GM18520 (cell line): ENCODE measurements around the gene RASSF8.
A peak's percentile ranks its signal among the peaks of the same experiment; 100 is the strongest.

Experiments
- ATAC-seq: cut with Tn5 transposase; IDR thresholded peaks from one replicate; pipeline ENCODE4 v1.9.1; 2021; ENCODE audit not compliant: unreplicated experiment

Gene RASSF8

DNA sequence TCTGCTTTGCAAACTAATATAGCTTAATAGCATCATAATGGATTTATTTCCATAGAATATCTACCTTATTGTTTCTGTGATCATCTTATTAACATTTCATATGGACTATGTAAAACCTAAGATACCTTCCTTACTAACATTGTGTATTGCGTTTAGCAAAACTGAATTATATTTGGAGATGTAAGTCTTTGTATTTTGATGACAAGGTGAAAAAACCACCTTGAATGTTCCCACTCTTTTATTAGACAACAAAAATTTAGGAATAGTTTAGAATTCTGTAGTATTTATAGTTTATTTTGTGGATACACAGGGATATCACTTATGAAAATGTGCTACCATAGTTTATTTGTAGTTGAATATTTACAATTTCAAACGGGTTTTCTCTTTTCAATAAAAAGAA lies 32.0 kb downstream of the RASSF8 start:
- ATAC-seq = no peak

DNA sequence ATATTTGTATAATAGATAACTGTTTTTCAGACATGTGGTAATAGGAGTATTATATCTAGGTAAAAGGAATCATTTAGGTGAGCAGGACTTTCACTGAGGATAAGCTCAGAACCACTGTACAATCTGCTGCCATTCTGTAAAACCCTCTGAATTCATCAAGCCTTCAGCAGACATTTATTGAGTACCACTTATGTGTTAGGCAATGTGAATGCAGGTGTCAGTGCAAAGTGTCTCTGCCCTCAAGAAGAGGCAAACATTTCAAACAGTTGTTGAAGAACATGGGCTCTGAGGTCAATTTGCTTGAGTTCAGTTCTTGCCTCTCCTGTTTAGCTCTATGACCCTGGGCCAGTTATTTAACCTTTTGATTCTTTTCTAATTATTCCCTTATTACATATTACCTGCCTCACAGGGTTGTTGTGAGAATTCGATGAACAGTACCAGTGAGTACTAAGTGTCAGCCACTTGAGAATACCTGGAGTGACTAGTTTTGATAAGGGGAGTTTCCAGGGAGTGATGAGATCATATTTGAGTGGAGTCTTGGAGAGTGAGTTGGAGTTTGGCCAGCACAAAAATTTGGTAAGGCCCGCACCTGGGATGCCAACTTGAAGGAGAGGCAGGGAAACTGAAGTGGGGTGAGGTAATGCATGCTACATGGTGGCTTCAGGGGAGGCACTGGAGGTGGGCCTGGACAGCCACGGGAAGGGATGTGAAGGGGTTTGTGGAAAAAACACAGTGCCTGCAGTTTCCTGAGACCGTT lies 33.7 kb downstream of the RASSF8 start:
- no peak for ATAC-seq

DNA sequence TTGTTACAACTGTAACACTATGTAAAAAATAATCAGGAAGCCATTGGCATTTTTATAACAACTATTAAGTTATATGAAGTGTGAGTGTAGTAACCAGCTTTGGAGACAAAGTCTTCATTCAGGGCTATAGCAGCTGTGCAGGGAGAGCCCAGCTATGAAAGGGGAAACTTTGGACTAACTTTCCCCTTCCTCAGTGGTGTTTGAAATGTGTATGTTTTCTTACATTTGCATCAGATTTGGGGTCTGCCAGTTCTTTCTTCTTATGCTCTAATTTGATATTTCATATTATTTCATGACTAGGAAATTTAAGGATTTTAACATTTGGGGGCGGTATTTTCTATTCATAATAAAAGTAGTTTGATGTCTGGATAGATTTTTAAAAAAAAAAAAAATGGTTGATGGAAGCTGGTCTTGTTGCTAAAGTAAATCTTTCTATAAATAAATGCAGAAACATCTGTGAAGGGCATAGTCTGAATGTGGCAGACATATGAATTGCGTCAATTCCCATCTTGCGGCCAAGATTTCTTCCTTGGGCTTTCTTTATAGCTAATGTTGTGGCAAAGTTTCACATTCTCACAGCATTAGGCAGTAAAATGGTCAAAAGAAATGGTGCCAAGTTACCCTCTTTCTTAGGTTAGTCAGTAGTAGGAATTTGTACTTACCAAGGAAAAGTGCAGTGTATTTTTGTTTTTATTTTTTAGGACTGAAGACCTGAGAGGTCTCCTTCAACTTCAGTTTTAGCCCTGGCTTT lies 35.6 kb downstream of the RASSF8 start:
- ATAC-seq = no peak

DNA sequence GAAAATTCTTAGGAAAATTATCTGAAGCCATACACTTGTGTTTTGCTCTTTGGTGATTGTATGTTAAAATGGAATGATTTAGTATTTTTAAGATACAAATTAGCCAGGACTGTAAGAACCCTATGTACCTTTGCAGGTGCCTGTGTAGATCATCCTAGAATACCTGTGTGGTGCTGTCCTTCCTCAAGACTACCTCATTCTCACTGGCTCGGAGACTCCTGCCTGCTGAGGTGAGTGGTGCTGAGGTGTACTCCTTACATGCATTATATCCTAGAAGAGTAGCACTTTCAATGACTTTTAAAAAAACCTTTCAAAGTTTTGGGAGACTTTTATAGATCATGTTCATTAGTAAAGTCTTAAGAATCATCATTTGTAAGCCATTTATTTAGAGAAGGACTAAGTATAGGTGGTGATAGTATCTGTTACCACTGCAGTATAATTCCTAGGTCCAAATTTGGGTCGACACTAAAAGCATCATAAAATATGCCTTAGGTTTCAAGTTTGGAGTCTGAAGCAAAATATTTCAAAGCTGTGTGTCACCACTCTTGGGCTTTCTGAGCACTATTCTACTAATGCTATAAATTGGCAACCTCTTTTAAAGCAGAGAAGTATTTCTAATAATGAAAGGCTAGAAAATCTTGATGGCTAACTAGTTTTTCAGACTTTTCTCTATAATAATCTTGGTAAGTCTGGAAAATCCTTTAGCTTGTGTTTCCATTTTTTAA lies 36.6 kb downstream of the RASSF8 start:
- no peak for ATAC-seq

DNA sequence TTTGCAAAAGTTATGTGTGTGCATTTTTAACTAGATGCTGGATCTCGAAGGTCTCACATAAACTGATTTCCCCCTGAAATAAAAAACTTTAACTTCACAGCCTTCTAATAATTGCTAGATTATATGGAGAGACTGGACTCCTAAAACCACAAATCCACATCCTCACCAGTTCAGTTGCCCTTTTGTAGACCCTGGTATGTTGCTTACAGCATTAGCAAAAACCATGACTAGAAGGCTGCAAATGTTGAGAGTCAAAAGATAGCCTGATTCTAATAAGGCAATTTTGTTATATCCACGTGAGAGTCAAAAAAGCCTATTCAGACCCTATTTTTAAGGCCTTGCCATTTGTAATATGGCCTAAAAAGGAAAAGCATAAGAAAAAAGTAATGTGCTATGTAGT lies 37.4 kb downstream of the RASSF8 start:
- ATAC-seq = no peak

DNA sequence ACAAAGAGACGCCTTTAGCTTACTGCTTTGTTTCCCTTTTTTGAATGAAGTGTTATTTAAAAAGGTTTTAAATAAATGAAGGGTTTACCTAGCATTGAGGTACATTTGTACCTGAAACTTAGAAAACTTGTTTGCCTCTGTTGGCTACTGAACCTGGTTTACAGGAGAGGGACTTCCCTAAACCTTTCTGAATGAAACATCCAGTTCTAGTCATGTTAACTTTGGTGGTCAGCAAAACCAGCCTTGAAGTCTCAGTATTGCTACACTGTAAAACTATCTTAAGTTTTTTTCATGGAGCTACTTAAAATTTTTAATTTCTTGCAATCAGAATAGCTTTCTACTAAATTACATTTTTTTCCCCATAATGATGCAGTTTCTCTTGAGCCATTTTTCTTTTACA lies 38.2 kb downstream of the RASSF8 start:
- ATAC-seq = peak; percentile 65

DNA sequence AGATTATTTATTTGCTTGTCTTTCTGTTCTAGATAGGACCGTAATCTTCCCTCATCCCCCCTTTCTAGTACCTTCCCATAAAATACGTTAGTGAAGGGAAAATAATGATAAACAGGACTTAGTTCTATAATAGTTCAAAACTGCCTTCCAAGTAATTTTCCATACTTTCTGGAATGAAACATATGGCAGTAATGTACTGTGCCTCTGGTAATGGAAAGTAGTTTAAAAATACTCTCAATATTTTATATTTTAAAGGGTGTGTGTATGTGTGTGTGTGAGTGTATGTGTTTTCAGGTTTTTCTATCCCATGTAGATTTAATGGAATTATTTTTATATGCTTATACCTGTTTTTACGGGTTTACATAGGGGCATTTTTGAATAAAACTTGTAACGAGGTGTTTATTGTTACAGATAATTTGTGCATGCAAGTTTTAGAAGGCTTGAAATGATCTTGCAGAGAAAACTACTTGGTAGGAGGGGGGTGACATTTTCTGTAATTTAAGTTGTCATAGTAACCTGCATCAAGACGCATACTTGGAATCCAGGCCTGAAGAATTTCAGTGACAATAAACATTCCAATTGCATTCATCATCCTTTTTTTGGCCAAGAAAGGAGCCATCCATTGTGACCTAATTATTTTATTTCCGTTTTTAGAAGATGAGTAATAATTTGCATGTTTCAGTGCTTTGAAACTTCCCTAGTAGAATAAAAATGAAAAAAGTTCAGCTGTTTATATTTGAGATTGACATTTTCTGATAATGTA lies 38.9 kb downstream of the RASSF8 start:
- no peak for ATAC-seq

DNA sequence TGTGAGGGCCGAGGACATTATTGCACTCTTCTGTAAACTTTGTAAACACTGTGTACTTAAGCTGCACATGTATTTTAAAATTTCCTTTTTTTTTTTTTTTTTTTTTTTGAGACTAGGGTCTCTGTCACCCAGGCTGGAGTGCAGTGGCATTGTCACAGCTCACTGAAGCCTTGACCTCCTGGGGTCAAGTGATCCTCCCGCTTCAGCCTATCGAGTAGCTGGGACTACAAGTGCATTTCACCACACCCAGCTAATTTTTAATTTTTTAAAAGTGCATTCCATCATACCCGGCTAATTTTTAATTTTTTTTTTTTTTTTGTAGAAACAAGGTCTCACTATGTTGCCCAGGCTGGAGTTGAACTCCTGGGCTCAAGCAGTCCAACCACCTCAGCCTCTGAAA lies 42.4 kb downstream of the RASSF8 start:
- ATAC-seq = no peak

DNA sequence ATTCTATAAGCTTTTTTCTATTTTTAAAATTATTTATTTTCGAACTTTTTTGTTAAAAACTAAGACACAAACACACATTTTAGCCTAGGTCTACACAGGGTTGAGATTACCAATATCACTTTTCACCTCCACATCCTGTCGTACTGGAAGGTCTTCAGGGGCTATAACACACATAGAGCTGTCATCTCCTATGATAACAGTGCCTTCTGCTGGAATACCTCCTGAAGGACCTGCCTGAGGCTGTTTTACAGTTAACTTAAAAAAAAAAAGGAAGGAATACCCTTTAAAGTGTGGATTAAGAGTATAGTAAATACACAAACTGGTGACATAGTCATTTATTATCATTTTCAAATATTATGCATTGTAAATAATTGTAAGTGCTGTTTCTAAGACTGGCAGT lies 43.0 kb downstream of the RASSF8 start:
- no peak for ATAC-seq

DNA sequence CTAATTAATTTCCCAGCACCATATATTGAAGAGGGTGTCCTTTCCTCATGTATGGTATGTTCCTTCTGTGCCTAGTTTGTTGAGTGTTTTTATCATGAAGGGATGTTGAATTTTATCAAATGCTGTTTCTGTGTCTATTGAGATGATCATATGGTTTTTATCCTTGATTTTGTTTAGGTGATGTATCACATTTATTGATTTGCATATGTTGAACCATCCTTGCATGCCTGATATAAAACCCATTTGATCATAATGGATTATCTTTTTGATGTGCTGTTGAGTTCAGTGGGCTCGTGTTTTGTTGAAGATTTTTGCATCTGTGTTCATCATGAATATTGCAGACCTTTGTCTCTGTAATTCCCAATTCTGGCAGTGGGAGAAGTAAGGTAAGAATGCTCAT lies 44.6 kb downstream of the RASSF8 start:
- ATAC-seq = no peak

DNA sequence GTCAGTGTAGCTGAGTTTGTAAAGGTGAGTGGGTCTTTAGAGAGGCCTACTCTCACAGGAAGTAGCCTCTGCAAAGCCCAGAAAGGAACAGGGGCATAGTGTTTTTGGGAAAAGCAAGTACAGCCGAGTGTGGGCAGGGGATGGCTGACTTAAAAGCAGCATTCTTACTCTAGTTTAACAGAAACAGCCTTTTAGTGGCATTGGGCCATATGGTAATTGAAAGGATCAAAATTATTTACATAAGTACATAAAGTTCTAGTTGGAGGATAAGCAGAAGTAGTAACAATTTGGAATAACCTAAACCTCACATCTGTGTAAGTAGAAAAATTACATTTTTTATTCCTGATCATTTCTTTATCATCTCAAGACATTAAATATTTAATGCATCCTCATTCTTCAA lies 49.1 kb downstream of the RASSF8 start:
- ATAC-seq = no peak

DNA sequence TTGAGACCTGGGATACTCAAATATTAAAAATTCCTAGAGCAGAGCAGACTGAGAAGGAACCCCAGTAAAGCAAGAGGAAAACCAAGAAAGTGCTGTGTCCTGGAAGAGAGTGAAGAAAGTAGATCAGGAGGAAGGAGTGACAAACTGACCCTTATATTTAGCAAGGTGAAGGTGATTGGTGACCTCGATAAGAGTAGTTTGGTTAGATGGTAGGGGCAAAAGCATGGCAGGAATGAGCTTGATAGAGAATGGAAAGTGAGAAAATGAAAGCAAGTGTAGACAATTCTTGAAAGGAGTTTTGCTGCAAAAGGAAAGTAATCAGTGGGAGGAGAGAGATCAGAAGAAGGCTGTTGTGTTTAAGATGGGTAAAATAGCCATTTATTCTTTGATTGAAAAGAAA lies 51.1 kb downstream of the RASSF8 start:
- no peak for ATAC-seq

DNA sequence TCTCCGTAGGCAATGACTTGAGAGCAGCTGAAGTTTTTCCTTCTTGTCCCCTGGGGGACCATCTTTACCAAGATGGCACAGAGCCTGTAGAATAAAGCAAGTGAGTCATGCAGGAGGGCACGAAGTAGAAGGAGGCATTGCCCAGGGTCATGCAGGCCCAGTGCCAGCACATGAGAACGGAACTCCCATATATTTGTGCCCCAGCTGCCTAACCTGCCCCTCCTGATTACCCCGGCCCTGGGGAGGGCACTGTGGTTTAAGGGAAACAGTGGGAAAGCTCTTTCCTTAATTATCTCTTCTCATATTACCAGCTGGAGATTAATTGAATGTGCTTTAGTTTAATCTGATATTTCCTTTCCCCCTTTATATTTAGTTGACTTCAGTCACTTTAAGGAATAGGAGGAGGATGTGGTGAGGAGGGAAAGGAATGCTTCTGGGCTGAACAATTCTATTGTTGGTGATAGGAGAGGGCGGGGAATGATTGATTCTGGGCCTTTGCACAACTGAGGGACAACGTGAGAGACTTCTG lies 51.9 kb downstream of the RASSF8 start:
- ATAC-seq = no peak

DNA sequence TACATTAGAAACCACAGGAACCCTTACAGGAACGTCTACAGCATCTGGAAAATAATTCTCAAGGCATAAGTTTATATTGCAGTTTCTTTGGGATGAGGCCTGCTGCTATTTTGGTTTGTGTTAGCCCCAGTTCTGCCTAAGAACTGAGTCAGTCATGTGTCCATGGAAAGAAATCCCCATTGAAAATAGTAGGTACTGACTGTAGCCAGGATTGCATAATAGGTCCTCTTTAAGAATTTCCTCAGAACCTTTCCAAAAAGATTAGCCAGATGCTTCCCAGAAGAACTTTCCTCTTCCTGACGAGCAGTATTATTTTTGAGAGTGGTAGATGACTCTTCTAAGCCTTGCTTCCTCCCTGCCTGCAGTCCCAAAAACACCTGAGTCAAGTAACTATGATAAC lies 52.6 kb downstream of the RASSF8 start:
- no peak for ATAC-seq

DNA sequence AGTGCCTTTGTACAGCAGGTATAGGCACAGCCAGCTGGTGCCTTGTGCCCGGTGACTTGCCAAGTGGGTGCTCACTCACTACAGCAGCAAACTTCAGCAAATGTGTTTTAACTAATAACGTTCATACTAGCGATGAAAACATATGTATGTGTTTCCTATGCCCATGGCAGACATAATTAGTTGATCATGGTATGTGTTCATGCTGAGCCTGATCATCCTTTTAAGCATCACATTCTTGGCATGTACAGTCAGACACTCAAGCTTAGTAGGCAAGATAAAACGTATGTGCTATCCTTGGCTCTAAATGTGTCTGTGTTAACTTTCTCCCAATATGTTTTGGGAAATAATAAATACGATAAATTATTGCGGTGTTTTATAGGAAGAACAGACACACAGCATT lies 55.6 kb downstream of the RASSF8 start:
- no peak for ATAC-seq

DNA sequence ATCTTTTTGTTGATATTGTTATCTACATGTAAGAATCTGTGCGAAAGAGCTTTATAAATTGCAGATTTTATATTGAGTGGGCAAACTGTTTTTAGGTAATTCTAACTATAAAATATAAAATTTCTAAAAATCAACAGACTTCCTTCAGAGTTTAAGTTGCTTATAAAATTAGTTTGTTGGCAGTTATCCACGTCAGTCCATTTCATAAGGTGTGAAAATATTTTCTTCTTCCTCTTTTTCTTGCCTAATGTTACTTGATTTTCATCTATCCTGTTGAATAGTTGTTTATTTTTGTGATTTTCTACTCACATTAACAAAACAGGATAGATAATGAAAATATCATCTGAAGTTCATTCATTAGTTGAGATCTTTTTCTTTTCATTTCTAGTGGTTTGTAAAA lies 58.0 kb downstream of the RASSF8 start:
- ATAC-seq = no peak

DNA sequence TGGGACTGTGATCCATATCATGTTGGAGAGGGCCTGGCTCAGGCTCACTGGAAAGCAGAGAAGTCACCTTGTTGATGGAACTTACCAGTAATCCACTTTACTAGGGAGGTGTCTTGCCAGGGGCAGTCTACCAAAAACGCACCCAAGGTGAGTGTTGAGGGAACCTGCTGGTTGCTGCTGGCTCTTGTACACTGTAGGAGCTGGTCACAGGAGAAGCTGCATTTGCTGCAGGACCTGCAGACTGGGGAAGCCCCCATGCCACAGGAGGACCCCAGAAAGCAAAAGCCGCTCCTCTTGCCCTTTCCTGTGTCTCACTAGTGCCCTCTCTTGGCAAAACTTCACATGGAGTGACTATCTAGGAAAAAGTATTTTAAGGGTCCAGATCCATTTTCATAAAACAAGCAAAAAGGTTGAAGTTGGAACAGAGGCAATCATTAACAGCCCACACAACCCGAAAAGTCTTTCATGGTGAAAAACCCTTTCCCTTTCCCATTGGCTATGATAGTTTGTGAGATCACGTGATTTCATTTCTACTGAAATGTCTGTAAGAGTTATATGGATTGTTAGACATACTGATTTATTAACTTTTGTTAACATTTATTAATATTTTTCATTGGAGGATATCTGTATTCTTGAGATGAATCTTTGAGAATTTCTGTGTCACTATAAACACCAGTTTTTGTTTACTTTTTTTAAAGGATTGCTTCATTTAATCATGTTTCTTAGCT lies 59.2 kb downstream of the RASSF8 start:
- ATAC-seq = no peak

DNA sequence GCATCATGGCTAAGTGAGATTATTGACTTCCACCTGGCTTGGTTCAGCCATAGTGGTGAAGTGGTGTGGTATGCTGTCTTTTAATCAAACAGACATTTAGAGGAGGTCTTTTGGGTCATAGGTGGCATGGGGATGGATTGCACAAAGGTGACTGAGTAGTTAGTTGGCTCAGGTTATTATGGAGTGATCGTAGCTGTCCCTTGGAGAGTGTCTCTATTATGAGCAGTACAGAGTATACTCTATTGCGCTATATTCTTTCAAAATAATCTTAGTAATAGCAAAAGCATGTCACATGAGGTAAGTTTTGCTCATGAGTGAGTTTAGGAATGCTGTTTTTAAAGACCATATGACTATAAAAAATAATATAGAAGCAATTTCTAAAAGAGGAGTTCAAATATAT lies 60.4 kb downstream of the RASSF8 start:
- ATAC-seq = no peak

DNA sequence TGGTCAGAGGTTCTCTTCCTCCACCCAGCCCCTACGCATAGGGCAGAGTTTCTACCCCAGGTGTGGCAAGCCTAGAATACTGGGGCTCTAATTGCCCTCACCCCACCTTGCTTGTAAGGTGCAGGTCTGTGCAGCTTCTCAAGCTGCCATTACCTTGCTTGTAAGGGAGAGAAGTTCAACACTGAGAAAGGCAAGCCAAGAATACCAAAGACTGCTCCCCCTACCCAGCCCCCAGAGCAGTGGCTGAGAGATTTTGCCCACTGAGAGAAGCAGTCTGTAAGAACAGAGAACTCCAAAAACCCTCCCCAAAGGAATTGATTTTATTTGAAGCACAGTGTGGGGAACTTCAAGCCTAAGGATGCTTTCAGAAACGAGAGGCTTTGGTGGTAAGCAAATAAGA lies 63.1 kb downstream of the RASSF8 start:
- no peak for ATAC-seq

DNA sequence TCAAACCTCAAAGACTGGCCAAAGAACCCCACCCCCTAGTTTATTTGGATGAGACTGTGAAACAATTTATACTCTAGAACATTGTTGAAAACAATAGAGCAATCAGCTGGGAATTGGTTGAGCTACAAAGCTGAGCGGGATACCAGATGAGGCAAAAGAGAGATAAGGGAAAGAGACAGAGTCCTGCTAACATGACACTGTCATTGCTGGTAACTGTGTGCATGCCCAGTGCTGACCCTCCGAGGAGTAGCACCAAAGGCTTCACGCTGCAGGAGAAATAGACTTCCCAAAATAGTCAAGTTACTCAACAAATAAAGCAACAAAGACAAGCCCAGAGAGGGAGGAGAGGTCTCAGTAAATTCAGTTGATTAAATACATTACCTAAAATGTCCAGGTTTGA lies 63.6 kb downstream of the RASSF8 start:
- ATAC-seq = no peak
